ENCODE measurements around the gene SPAG6. TPM values are rescaled to one million over a fixed set of nuclear protein-coding genes. Genes with fewer than 3 reads are reported as not detected.

Gene SPAG6
- total RNA-seq, 4 donors from 2014 or later: 0.19 TPM; not detected in 3

DNA sequence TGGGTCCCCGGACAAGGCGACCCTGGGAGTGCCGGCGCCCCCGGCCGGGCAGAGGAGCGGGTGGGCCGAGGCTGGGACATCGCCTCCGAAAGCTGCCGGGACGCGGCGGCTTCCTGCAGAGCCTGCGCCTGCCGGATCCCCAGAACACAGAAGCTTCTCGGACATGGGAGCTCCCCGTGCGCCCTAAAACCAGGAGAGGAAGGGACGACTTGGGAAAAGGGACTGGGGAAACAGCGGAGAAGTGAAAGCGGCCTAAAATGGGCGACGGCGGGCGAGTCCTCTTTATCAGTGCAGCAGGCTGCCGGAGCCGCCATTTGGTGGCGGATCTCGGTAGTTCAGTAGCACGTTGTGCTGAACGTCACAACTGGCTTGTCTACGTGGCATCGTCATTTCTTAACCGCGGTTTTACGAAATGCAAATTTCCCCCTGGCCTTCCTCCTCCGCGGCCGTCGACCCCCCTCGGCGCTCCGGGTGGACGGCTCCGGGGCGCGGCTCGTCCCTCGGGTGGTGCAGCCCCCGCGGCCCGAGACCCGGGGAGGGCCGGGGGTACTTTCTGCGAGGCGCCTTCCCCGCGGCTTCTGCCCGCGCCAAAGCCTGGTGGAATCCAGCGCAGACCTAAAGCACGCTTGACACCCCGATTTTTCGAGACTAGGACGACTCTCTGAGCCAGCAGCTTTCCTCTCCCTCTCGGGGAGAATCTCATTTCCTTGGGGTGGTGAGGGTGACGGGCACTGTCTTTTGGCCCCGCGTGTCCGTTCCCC is 9.9 kb upstream of the SPAG6 start:
- WGBS: 6% methylated on average over 27 of the region's 71 CpGs
- TF ChIP-seq POLR2A (IDR thresholded peaks at IDR 0.05; ENCODE audit: low read depth) (no peak), EP300 (IDR thresholded peaks at IDR 0.05) (no peak), POLR2AphosphoS5 (IDR thresholded peaks at IDR 0.05) (peak; percentile 45 to 48)
- TF ChIP-seq, protein P1, sequence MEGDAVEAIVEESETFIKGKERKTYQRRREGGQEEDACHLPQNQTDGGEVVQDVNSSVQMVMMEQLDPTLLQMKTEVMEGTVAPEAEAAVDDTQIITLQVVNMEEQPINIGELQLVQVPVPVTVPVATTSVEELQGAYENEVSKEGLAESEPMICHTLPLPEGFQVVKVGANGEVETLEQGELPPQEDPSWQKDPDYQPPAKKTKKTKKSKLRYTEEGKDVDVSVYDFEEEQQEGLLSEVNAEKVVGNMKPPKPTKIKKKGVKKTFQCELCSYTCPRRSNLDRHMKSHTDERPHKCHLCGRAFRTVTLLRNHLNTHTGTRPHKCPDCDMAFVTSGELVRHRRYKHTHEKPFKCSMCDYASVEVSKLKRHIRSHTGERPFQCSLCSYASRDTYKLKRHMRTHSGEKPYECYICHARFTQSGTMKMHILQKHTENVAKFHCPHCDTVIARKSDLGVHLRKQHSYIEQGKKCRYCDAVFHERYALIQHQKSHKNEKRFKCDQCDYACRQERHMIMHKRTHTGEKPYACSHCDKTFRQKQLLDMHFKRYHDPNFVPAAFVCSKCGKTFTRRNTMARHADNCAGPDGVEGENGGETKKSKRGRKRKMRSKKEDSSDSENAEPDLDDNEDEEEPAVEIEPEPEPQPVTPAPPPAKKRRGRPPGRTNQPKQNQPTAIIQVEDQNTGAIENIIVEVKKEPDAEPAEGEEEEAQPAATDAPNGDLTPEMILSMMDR (IDR thresholded peaks at IDR 0.05): peak in 1 of 3 experiments; percentile 32
- H3K36me3 ChIP-seq: peaks cover 0 to 1% (median 0%) of the 10 kb centered on the region in 4 donors
- intact Hi-C loops (cut with DNase I): no loop called here
- peaks cover 34 to 61% (median 55%) of the 10 kb centered on the region in 4 donors for H3K27me3 ChIP-seq
- H3K4me3 ChIP-seq: peak overlapping the region; percentile 47 to 58 (median 52)
- H3K27ac ChIP-seq (replicated peaks in 1 of 4): no peak overlapping the region
- DNase-seq (ENCODE audit: extremely low spot score): no peak
- peaks cover 33 to 44% (median 36%) of the 10 kb centered on the region in 4 donors for H3K4me1 ChIP-seq
- H3K9me3 ChIP-seq: no peaks in the 10 kb centered on the region

DNA sequence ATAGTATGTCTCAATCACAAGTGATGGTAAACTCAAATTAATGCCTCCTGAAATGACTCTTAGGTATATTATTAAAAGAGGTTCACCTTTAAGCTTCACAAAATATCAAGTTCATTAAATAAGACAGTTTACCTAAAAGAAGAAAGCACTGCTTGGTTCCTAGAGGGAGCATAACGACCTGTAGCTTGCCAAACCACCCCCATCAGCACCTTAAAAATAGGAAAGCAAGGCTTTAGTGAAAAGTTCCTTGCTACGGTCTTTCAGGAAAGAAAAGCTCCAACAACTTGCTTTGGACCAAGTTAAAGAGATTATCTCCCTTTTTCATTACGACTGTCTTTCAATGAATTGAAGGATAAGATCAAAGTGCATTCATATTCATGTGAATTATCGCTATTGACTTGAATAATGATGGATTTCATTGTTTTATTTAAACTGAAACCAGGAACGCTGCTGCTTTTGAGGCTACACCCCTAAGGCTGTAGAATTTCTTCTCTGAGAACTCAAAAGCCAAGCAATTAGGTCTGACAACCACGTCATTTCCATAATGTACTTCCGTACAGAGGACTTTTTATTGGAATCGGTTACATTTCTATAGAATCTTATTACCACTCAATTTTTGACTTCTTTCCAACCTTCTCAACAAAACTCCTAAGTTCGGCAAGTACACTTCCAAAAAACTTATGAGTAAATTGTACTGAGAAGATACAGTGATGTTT is 7.0 kb upstream of the SPAG6 start:
- H3K27ac ChIP-seq (replicated peaks in 1 of 4): no peak overlapping the region
- H3K36me3 ChIP-seq: no peaks in the 10 kb centered on the region
- H3K27me3 ChIP-seq: peaks cover 34 to 81% (median 73%) of the 10 kb centered on the region in 4 donors
- TF ChIP-seq, protein P1 (IDR thresholded peaks at IDR 0.05): no peak
- TF ChIP-seq POLR2AphosphoS5 (IDR thresholded peaks at IDR 0.05): no peak
- intact Hi-C loops (cut with DNase I): no loop called here
- no peak for DNase-seq (ENCODE audit: extremely low spot score)
- WGBS: 21% methylated on average over 9 of the region's 9 CpGs
- no peaks in the 10 kb centered on the region for H3K9me3 ChIP-seq
- H3K4me1 ChIP-seq: peaks cover 40 to 55% (median 46%) of the 10 kb centered on the region in 4 donors
- H3K4me3 ChIP-seq: no peak overlapping the region

GRCh38 chr10:22338931-22339330 is 6.4 kb upstream of the SPAG6 start:
- Histone ChIP-seq H3K36me3 (no peaks in the 10 kb centered on the region), H3K4me1 (peaks cover 40 to 53% (median 45%) of the 10 kb centered on the region in 4 donors), H3K27me3 (peaks cover 34 to 83% (median 79%) of the 10 kb centered on the region in 4 donors), H3K9me3 (no peaks in the 10 kb centered on the region), H3K4me3 (no peak overlapping the region), H3K27ac (replicated peaks in 1 of 4) (no peak overlapping the region)
- no peak for TF ChIP-seq EP300 (IDR thresholded peaks at IDR 0.05)
- intact Hi-C loops (cut with DNase I): no loop called here
- DNase-seq (ENCODE audit: extremely low spot score): no peak

- H3K4me3 ChIP-seq: peak overlapping the region; percentile 81 to 93 (median 86)
- peak overlapping the region; percentile 96 to 98 (median 98) for H3K27ac ChIP-seq (replicated peaks in 1 of 4)
Measured at GRCh38 chr10:22339761-22340328, 5.5 kb upstream of the SPAG6 start.

More at GRCh38 chr10:22339761-22340328, 5.5 kb upstream of the SPAG6 start:
- no peaks in the 10 kb centered on the region for H3K36me3 ChIP-seq
- peaks cover 31 to 83% (median 79%) of the 10 kb centered on the region in 4 donors for H3K27me3 ChIP-seq
- TF ChIP-seq, protein P1 (IDR thresholded peaks at IDR 0.05): no peak
- TF ChIP-seq POLR2AphosphoS5 (IDR thresholded peaks at IDR 0.05) (no peak), EP300 (IDR thresholded peaks at IDR 0.05) (peak; percentile 56)
- peaks cover 34 to 44% (median 38%) of the 10 kb centered on the region in 4 donors for H3K4me1 ChIP-seq
- intact Hi-C loops (cut with DNase I): loop anchor here (5.0 to 10.0 kb wide), 3 partner anchors 97 to 755 kb away; partner anchors contain the start of gene MSRB2
- 2% methylated on average over 13 of the region's 13 CpGs for WGBS
- no peak for DNase-seq (ENCODE audit: extremely low spot score)
- no peaks in the 10 kb centered on the region for H3K9me3 ChIP-seq
